ENCODE measurements around the gene ZDHHC19.

- TF ChIP-seq CTCF (IDR thresholded peaks at IDR 0.05), result no peak
- TF ChIP-seq POLR2A (IDR thresholded peaks at IDR 0.05), result no peak
These were observed 25.0 kb upstream of the ZDHHC19 start for GRCh38 chr3:196236223-196236622.

Measured in upper lobe of left lung (tissue), 4 donors.